HEK293T (cell line): ENCODE results near the gene LRRK1.

Experiments
- BHLHE40 ChIP-seq: fragments of 450-650 bp; IDR thresholded peaks from 2 replicates; pipeline ENCODE4 v1.6.1; 2016; ENCODE audit warnings: mild to moderate bottlenecking, moderate library complexity, borderline replicate concordance
- CTBP1 ChIP-seq: fragments of 450-650 bp; IDR thresholded peaks from 2 replicates; pipeline ENCODE4 v1.6.1; 2016; ENCODE audit warnings: borderline replicate concordance
- FOXA1 ChIP-seq: fragments of 450-650 bp; IDR thresholded peaks from 2 replicates; pipeline ENCODE4 v1.6.1; 2016; ENCODE audit warnings: mild to moderate bottlenecking
- FOXM1 ChIP-seq: fragments of 450-650 bp; IDR thresholded peaks from 2 replicates; pipeline ENCODE4 v1.6.1; 2017; ENCODE audit warnings: mild to moderate bottlenecking, borderline replicate concordance
- LEF1 ChIP-seq: fragments of 450-650 bp; IDR thresholded peaks from 2 replicates; pipeline ENCODE4 v1.6.1; 2017; ENCODE audit warnings: mild to moderate bottlenecking, borderline replicate concordance
- SP1 ChIP-seq: fragments of 450-650 bp; IDR thresholded peaks from 2 replicates; pipeline ENCODE4 v1.6.1; 2017
- TARDBP ChIP-seq: fragments of 450-650 bp; IDR thresholded peaks from 2 replicates; pipeline ENCODE4 v1.6.1; 2016
- TF ChIP-seq, protein P1 (sequence below): fragments of 450-650 bp; IDR thresholded peaks from 2 replicates; pipeline ENCODE4 v1.6.1; 2016

DNA sequence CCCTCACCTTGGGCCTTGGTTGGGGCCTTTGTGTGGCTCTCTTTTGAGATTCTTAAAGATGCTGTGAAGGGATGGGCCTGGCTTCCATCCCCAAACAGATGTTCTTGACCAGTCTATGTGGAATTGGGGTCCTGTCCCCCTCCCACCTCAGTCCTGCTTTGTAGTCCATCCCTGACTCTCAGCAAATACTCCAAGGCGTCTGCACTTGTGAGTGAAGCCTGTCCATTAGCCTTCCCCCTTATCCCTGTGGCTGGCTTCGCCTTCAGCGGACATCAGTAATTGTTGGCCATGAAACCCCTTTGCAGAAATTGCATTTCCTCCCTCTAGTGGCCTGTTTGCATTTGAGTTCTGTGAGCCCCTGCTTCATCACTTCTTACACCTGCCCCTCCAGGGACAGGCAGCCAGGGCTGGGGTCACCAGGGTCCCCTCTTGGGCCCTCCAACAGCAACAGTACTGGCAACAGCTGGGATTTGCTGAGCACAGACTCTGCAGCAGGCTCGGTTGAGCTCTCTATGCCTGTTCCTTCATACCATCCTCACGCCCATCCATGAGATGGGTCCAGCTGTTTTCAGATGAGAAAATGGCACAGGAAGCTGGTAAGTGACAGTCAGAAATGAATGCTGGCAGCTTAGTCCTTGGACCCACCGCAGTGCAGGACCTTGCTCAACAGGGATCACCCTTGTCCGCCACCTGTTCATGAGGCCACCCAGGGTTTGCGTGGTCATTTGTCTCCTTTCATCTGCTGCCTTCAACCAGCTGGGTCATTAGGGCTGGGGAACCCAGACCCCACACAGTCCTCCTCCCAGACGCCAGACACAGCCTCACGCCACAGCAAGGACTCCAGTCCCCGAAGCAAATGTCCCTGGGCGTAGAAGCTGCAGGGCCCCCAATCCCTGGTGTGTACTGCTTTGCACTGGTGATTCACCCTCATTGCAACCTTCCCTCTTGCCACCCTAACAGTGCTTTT is 8.9 kb upstream of the LRRK1 start:
- TF ChIP-seq SP1 (no peak), FOXA1 (no peak), CTBP1 (no peak), FOXM1 (no peak), BHLHE40 (no peak), TARDBP (no peak), LEF1 (no peak)
- TF ChIP-seq, protein P1, sequence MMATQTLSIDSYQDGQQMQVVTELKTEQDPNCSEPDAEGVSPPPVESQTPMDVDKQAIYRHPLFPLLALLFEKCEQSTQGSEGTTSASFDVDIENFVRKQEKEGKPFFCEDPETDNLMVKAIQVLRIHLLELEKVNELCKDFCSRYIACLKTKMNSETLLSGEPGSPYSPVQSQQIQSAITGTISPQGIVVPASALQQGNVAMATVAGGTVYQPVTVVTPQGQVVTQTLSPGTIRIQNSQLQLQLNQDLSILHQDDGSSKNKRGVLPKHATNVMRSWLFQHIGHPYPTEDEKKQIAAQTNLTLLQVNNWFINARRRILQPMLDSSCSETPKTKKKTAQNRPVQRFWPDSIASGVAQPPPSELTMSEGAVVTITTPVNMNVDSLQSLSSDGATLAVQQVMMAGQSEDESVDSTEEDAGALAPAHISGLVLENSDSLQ: no peak
